GM20000 (cell line): ENCODE data around the gene NMUR1.

Source experiments
- DNase-seq: peaks from one replicate; pipeline ENCODE4 v3.0.0; 2012; ENCODE audit warnings: low spot score
- CTCF ChIP-seq: IDR thresholded peaks from 2 replicates; pipeline ENCODE4 v1.5.1; 2012; ENCODE audit warnings: mild to moderate bottlenecking, control low read depth; ENCODE audit errors: extremely low read depth, missing control alignments

NMUR1 gene

GRCh38 chr2:231523451-231524285 lies 6.6 kb downstream of the NMUR1 start:
- TF ChIP-seq CTCF, result no peak
- no peak for DNase-seq

DNA sequence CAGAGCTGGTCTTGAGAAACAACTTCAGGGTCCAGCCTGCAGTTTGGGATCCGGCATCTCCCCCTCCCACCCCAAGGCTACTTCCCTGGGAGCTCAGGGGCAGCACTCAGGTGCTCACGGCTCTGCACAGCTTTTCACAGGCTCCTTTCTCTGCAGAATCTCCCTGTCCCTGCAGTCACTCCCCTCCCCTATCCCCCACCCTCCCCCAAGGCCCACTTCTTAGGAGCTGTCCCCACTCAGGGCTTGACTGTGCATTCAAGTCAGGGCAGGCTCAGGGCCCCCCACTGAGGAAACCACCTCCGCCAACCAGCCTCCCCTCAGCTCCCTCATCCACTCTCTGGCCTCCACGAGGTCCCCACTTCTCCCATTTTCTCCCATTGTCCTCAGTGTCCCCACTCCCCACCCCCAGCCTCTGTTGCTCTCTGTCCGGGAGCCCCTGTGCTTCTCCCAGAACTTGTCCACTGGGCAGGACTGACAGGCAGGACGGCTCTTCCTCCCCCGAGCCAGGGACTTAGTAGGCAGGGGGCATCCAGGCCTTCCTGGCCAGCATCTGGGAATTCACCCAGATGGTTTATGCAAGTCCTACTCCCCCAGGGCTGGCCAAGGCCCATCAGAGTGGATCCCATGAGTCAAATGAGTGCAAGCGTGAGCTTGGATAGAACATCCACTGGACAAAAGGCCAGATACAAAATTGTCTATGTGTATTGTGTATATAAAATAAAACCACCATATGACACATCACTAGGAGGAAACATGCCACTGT lies 7.6 kb downstream of the NMUR1 start:
- no peak for TF ChIP-seq CTCF
- no peak for DNase-seq

DNA sequence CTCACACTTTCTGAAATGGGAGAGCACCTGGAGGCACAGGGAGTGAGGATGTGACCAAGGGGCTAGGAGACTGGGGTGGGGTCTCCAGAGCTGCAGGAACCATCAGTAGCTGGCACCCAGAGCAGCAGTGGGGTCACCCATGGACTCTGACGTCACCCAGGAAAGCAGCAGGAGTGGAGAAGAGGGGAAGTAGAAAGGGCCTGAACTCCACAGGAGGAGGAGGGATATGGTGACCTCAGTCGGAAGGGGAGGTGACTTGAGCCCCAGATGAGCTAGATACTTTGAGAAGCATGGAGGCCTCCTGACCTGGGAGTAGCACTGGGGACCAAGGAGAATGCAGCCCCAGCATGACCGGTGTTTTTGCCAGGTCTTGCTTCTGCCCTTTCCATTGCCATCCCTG lies 8.8 kb downstream of the NMUR1 start:
- TF ChIP-seq CTCF, result no peak
- DNase-seq, result no peak

GRCh38 chr2:231519975-231520555 lies 10.2 kb downstream of the NMUR1 start:
- TF ChIP-seq CTCF, result no peak
- no peak for DNase-seq

DNA sequence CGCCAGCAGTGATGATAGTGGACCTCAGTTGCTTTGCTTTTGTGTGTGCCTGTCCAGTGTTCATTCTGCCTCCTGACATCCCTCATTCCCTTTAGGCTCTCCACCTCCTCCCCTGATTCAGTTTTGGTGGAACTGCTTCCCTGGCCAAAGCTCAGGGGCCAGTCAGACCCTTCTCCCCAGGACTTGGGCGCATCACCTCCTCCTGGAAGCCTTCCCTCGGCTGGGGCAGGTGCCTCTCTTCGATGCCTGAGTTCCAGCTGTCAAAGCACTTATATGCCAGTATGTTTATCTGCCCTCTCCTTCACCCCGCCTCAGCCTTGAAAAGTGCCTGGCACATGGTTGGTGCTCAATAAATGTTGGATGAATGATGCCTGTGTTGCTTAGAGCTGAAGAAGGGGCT lies 11.5 kb downstream of the NMUR1 start:
- TF ChIP-seq CTCF, result no peak
- DNase-seq, result no peak

- no peak for TF ChIP-seq CTCF
- no peak for DNase-seq
Measured at GRCh38 chr2:231515603-231516002, 14.6 kb downstream of the NMUR1 start.

DNA sequence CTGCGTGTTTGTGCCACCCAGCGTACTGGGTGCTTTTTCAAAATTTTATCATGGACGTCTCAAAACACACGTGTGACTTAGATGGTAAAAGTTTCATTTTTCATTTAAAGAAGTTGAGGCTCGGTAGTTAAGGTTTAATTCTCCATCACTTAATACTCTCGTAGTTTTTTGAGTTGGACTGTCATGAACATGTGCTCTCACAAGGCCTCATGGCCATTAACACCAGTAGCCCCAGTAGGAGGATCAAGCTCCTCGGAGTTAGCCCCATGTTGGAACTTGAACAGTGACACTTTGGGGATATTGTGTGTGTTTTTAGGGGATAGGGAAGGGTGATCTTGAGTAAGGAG lies 15.3 kb downstream of the NMUR1 start:
- no peak for TF ChIP-seq CTCF
- DNase-seq, result no peak
